Endometrial microvascular endothelial cells (primary cell): ENCODE results near the gene SEPTIN10. TPM values are rescaled to one million over a fixed set of nuclear protein-coding genes. Genes with fewer than 3 reads are reported as not detected.
"Not testable (repeated sequence)": the region's sequence is repeated elsewhere in the genome, so short reads cannot be mapped to it uniquely, and the experiment has no call there.

Source experiments
- in situ Hi-C: cut with HindIII; loops from 2 replicates; pipeline ENCODE4 v1.10.0; 2017; ENCODE audit warnings: low sequenced_read_pairs, low pct_unique_long_range_greater_than_20kb; ENCODE audit errors: inconsistent ontology term
- total RNA-seq: library from RNA; depleted of rRNA; stranded (reverse); fragments of >200 nt; gene quantifications from one replicate; pipeline ENCODE4 v1.2.3, GENCODE V29; 2015; ENCODE audit errors: inconsistent ontology term

Gene SEPTIN10
- total RNA-seq, 1 donor from 2014 or later = 102 TPM

DNA sequence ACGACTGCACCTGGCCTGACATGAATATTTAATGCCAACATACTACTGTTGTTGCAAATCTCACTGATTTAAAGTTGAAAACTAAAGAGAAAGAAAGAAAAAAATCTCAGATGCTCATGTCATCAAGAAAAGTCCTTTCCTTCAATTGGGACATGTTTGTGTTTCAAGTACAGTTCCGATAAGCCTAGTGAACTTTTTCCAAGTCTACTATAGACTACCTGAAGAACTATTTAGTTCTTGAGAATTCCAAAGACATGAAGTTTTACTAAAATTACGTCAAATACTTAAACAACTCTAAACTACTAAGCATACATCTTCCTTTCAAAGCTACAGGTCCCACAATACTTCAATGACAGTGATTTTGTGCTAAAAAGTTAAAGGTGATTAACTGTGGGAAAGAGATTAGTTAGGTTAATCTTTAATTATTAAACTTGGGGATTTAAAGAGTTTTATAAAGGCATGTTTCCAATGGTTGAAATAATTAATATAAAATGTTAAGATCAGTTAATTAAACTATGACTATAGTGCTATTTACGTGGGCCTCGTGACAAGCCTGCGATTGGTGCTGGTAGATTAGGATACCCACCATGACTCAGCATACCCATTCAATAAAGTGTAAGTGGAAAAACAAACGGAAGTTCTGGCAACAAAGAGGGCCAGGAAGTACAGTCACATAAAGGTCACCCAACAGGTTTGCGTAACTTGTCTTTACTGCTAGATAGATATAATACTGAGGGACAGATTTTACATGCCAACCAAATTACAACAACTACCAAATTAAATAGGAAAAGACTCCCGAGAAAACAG lies 55.5 kb downstream of the SEPTIN10 start:
- in situ Hi-C loops = no loop called here

GRCh38 chr2:109557309-109557708 lies 56.5 kb downstream of the SEPTIN10 start:
- in situ Hi-C loops = no loop called here

DNA sequence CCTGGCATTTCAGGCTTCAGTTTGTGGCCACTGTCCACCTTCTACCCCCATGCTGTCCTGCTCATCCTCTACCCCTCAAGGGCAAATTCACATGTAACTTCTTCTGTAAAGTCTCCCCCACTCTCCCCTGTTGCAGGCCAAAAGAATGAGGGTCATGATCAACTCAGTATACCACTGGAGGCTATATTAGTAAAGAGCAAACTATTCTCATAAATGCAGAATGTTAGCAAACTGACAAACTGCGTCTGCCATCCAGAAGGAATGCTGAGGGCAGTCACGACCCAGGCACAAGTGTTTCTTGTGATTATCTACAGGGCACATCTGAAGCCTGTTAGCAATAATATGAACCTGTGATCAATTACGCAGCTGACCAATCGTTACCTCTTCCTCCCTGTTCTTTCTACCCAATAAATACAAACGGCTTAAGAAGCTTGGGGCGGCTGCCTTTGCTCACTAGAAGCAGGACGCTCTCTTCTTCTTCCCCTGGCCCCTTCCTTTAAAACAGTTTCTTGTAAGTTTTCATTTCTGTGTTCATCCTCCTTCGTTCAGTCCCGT lies 58.3 kb downstream of the SEPTIN10 start:
- in situ Hi-C loops = no loop called here

DNA sequence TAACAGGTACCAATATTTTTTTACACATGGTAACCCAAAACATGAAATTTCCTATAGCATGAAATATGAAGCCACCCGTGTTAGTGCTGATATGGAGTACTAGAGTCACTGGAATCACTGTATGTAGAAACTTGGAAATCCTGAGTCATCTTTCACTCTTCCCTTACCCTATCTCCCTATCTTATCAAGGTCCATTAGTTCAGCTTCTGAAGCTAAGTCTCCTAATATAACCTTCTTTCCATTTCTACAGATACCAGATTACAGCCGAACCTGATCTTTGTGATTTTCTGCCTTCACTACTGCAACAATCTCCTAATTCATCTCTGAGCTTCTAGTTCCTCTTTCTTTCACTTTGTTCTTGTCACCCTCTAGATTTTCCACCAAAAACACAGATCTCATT lies 59.0 kb downstream of the SEPTIN10 start:
- in situ Hi-C loops = no loop called here

DNA sequence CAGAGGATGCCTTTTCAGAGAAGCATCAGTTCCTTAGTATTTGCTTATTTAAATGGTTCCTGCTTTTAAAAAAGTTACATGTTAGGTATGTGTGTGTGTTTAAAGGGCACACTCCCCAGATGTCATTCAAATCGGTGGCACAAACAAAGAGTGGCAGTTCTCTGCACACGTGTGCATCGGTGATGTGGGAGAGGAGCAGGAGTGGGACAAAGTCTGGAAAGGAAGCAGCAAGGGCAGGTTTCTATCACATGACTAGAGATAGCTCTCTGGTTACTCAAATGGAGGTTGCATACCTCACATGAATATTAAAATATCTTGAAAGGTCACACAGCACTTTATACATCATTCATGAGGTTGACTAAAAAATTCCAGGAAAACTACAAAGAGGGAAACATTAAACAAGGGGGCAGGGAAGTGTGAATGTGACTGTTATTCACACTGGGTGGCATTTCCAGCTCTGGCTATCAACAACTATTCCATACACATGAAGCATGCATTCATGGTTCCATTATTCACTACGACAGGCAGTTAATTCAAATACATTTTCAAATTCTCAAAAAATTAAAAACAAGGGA lies 64.7 kb downstream of the SEPTIN10 start:
- in situ Hi-C loops = no loop called here

DNA sequence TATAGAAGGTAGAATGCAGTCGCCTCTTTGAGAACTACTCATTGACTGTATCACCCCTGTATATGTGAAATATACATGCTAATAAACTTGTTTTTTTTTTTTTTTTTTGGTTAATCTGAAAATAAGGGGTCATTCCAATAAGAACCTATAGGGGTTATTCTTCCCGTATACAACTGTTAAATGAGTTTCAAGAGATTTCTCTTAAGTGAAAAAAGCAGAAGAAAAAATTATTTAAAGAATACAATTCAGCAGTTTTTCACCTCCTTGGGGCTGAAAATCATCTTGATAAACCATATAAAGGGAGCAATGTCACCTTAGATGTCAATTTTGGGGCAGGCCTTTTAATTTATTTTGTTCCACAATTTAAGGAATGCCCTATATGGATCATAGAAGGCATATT lies 66.5 kb downstream of the SEPTIN10 start:
- in situ Hi-C loops = no loop called here

DNA sequence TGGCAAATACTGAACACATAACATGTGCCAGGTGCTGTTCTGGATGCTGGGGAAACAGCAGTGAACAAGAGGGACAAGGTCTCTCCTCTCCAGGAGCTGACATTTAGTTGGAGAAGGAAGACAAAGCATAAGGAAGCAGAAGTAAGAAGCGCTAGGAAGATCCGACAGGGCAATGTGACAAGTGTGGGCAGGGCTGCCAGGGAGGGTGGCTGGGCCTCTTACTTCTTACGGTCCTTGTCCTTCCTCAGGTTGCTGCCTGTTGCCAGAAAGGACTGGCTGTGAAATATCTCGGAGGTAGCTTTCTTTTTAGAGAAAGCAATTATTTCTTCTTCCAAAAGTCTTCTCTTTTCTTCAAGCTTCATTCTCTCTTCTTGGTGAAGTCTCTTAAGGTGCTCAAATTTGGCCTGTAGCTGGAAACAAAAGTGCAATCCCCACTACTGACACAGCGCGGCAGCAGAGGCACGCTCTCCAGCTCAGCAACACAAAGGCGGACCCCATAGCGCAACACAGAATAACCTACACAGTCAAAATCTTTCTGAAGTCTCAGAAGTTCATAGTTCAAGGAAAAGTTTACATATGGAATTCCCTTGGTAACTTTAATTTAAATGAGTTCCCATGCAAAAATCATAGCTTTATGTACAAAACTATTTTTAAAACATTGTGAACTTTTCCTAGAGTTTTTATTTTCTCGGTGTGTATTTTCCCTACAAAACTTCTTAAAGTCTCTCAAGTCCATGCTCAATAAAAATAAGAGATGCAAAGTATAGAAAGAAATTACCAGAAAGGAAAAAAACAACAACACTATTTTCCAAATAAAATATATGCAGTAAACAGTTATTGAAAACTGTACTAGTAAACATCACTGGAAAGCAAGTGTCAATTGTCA lies 67.7 kb downstream of the SEPTIN10 start:
- in situ Hi-C loops = no loop called here

- in situ Hi-C loops = no loop called here
Measured at GRCh38 chr2:109542384-109542783, 71.4 kb downstream of the SEPTIN10 start.

DNA sequence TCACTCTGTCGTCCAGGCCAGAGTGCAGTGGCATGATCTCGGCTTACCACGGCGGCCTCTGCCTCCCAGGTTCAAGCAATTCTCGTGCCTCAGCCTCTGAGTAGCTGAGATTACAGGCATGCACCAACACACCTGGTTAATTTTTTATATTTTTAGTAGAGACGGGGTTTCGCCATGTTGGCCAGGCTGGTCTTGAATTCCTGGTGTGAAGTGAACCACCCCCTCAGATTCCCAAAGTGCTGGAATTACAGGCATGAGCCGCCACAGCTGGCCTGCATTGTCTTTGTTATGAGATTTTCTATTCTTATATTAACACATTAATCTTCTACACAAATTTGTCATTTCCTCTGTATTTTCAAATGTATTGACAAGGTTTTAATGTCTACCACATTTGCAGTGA lies 75.2 kb downstream of the SEPTIN10 start:
- in situ Hi-C loops = no loop called here

GRCh38 chr2:109537565-109538222 lies 76.1 kb downstream of the SEPTIN10 start:
- in situ Hi-C loops = no loop called here

DNA sequence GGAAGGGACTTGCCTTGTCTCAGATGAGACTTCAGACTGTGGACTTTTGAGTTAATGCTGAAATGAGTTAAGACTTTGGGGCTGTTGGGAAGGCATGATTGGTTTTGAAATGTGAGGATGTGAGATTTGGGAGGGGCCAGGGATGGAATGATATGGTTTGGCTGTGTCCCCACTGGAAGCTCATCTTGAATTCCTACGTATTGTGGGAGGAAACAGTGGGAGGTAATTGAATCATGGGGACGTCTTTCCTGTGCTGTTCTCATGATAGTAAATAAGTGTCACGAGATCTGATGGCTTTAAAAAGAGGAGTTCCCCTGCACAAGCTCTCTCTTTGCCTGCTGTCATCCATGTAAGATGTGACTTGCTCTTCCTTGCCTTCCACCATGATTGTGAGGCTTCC lies 77.2 kb downstream of the SEPTIN10 start:
- in situ Hi-C loops = not testable (repeated sequence)

GRCh38 chr2:109535217-109535946 lies 78.4 kb downstream of the SEPTIN10 start:
- in situ Hi-C loops = no loop called here

GRCh38 chr2:109533823-109534222 lies 79.9 kb downstream of the SEPTIN10 start:
- in situ Hi-C loops = no loop called here

DNA sequence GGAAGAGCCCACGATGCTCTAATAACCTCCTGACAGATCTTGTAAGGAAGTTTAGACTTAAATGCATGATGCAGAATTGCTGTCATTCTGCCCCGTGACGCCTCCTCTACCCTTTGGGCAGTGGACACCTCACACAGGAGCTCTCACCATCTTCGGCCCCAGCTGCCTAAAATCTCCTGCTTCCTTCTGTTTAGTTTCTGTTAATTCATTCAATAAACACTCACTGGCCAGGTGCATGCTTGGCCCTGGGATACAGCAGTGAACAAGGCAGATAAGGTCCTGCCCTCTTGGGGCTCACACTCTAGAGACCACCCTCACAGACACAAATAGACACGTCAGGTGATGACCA lies 81.1 kb downstream of the SEPTIN10 start:
- in situ Hi-C loops = no loop called here

- in situ Hi-C loops = no loop called here
Measured at GRCh38 chr2:109531896-109532727, 81.7 kb downstream of the SEPTIN10 start.

DNA sequence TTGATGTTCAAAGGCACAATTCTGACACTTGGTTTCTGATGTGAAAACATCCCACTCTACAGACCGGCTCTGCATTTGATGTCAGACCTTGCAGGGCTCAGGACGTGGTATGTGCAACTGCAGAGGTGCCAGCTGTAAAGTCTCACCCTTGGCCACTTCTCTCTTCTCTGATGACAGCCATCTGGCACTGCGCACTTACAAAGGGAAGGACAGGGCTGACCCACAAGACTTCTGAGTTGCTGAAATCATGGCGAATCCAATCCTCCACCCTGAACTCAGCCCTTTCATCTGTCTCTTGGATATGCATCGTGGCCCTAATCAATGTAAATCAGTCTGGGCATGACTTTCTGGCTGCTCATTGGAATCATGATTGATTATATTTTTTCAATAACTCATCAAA lies 82.5 kb downstream of the SEPTIN10 start:
- in situ Hi-C loops = no loop called here

DNA sequence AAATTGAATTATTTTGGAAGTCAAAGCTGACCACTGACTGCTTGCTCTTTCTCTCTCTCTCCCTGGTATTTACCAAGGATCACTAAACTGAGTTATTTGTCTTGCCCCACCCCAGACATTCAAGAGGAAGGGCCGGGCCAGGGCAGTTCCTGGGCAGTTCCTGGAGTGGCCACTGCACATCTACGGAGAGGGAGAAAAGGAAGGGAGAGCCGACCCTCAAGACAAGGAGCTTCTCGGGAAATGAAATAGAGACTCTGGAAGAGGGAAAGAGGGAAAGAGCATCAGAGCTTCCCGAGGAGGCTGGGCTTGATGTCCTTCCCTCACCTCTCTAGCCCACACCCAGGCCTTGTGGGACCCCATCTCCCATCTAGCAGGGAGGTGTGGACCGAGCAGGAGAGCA lies 83.1 kb downstream of the SEPTIN10 start:
- in situ Hi-C loops = no loop called here
